Cortex of kidney (tissue), 1 donor: Measurements from ENCODE around the gene TTC22.

ENCODE experiments used
- DNase-seq: peaks from one replicate; lab custom pipeline; 2025; lab: John Stamatoyannopoulos, UW

Gene TTC22

GRCh38 chr1:54808443-54809207 is 7.5 kb upstream of the TTC22 start:
- DNase-seq, result no peak

- DNase-seq, result no peak
Measured at GRCh38 chr1:54807756-54808155, 6.6 kb upstream of the TTC22 start.

- no peak for DNase-seq
Measured at GRCh38 chr1:54806931-54807611, 5.9 kb upstream of the TTC22 start.

- no peak for DNase-seq
Measured at GRCh38 chr1:54805981-54806381, 4.9 kb upstream of the TTC22 start.

GRCh38 chr1:54805466-54805865 is 4.3 kb upstream of the TTC22 start:
- DNase-seq, result no peak

- DNase-seq, result no peak
Measured at GRCh38 chr1:54804471-54805132, 3.5 kb upstream of the TTC22 start.

- DNase-seq, result no peak
Measured at GRCh38 chr1:54803761-54804470, 2.8 kb upstream of the TTC22 start.

GRCh38 chr1:54800041-54800898 is 853 bp downstream of the TTC22 start:
- DNase-seq, result no peak

- no peak for DNase-seq
Measured at GRCh38 chr1:54798769-54799641, 2.1 kb downstream of the TTC22 start.

- DNase-seq, result no peak
Measured at GRCh38 chr1:54798206-54798605, 2.9 kb downstream of the TTC22 start.

- DNase-seq, result no peak
Measured at GRCh38 chr1:54796902-54797301, 4.2 kb downstream of the TTC22 start.

GRCh38 chr1:54795841-54796468 is 5.2 kb downstream of the TTC22 start:
- no peak for DNase-seq

- DNase-seq, result no peak
Measured at GRCh38 chr1:54795356-54795665, 5.8 kb downstream of the TTC22 start.

- DNase-seq, result no peak
Measured at GRCh38 chr1:54794451-54795355, 6.4 kb downstream of the TTC22 start.

- no peak for DNase-seq
Measured at GRCh38 chr1:54792686-54793282, 8.3 kb downstream of the TTC22 start.

GRCh38 chr1:54791880-54792522 is 9.1 kb downstream of the TTC22 start:
- DNase-seq, result no peak

GRCh38 chr1:54788459-54788858 is 12.7 kb downstream of the TTC22 start:
- DNase-seq, result no peak

- DNase-seq, result no peak
Measured at GRCh38 chr1:54787604-54788003, 13.5 kb downstream of the TTC22 start.
